Testis (tissue), 2 donors: ENCODE data around the gene SDS.

Experiments
- CTCF ChIP-seq, 3 experiments: fragments of 450-650 bp in 2 of 3; fragments of 200-600 bp in 1 of 3; sonication (generic) in 1 of 3; IDR thresholded peaks; one replicate each; pipeline ENCODE4 v1.5.1; 2016 to 2019; ENCODE audit warnings: antibody characterized with exemption in 3 of 3, mild to moderate bottlenecking in 2 of 3, moderate library complexity in 1 of 3
- POLR2A ChIP-seq: fragments of 450-650 bp; IDR thresholded peaks from one replicate; pipeline ENCODE4 v1.6.1; 2017; ENCODE audit warnings: antibody characterized with exemption, mild to moderate bottlenecking, moderate library complexity

DNA sequence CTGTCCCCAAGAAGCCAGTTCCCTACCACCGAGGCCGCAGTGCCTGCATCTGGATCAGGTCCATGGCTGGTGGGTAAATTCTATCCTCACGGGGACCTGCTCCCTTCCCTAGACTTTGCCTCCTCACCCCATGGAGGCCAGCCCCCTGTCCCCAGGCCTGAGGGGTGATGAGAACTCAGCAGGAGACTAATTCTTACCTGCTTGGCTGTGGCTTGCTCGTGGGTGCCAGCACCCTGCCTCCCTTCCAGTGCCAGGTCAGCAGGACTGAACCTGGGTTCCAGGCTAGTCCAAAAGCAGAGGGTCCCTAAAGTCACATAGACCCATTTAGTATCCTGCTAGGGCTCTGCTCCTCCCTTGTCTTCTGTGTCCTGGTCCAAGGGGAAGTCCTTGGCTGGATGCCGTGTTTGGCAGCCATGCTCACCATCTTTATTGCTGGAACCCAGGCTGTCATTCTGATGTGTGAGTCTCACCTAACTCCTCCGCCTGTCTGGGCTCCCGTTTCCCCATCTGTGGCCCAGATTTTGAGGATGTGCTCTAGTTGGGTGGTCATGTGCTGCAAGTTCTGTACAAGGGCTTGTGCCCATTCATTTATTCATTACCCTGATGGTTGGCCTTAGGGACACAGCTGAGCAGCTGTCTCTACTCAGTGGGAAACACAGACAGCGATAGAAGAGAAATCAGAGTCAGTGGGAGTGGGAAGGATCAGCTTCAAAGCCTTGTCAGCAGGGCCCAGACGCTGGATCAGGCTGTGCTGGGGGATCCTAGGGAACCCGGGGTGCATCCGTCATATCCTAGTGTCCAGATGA is 44.4 kb downstream of the SDS start:
- no peak for TF ChIP-seq CTCF (IDR thresholded peaks at IDR 0.05)
- no peak for TF ChIP-seq POLR2A
